Measurements from ENCODE around the gene RPUSD2. TPM values are rescaled to one million over a fixed set of nuclear protein-coding genes. Genes with fewer than 3 reads are reported as not detected.

RPUSD2 gene
- 12.0 and 24.2 TPM in 2 replicates for total RNA-seq

GRCh38 chr15:40569129-40569953 lies at the start of gene RPUSD2:
Gene RPUSD2, plus strand, starts transcription at chr15:40569299. Its CDS starts 39 bp downstream, at chr15:40569338.

DNA sequence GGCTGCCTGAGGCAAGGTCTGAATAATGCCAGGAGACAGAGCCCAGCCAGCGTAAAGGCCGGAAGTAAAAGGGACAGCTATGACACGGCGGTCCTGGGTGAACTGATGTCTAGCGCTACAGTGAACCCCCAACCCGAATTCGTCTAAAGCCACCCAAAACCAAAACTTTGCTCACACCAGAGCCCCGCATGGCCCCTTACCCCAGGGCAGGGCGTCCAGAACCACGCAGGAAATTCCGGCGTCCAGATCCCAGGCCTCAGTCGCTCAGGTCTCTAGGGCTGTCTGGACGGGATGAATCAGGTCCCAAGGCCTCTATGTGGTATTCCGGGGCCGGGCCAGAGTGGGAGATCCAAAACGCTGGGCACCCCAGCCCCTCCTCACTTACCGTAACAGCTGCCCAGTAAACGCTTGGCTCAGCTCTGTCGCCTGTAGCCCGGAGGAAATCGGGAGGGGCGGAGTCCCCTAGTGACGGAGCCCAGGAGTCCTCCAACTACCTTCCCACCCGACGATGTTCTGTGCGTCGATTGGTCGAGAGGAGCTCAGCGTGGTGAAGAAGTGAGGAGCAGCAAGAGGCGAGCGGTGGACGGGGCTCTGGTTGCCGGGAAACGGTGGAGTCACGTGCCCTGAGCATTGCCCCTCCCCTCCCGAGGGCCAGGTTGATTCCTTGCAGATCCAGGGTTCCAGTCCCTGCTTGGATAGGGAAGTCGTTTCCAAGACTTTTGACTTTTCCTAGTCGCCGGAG lies 4.3 kb upstream of the RPUSD2 start, which contains the start of gene CCDC32:
CCDC32 (minus strand) TSS at position 452 of the 742 bp plus-strand sequence. CDS start 2,027 bp downstream, outside the sequence.

DNA sequence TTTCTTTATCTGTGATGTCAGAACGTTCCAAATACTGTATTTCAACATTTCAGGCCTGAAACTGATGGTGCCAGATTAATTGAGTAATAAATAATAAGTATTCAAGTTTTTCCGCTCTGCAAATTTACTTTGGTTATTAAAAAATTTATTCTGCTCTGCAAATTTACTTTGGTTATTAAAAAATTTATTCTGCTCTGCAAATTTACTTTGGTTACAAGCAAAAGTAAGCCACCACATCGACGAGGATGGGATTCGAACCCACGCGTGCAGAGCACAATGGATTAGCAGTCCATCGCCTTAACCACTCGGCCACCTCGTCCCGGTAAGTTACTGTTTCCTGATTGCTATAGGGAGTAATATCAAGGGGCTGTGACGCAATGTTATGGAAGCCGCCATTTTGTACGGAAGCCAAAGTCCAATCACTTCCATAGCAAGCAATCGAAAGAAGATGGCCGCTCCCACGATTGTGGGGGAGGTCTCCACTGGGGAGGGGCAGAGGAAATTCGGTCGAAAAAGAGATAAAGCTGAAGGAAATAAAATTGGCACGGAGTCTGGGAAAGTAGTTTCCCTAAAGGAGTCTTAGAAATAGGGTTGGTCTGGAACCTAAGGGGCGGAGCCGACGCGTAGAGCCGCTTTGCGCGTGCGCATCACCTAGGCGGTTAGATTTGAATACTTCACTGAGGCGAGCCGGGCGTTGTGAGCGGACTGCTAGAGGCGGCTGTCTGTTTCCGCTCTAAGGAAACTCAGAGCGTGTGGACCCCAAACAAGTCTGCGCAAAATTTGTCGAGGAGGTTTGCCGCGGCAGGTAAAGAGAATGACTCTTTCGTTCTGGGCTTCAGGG lies 24.7 kb downstream of the RPUSD2 start, which contains the start of gene KNL1:
KNL1 (plus strand) TSS at position 662 of the 841 bp plus-strand sequence. CDS start 8,683 bp downstream, outside the sequence.

Other genes with a start within 250 kb of the RPUSD2 start
- 17.3 and 21.2 TPM in 2 replicates for gene INAFM2, start 245.6 kb upstream of the RPUSD2 start, total RNA-seq
- 6.3 and 7.7 TPM in 2 replicates for gene CCDC9B, start 228.4 kb upstream of the RPUSD2 start, total RNA-seq
- not detected in 2 replicates for gene PHGR1, start 218.3 kb upstream of the RPUSD2 start, total RNA-seq
- gene DISP2, start 211.1 kb upstream of the RPUSD2 start, total RNA-seq, result 0.13 and 0.39 TPM in 2 replicates
- 57.8 and 74.7 TPM in 2 replicates for gene KNSTRN, start 186.6 kb upstream of the RPUSD2 start, total RNA-seq
- 40.7 and 41.9 TPM in 2 replicates for gene IVD, start 163.5 kb upstream of the RPUSD2 start, total RNA-seq
- 12.9 and 13.5 TPM in 2 replicates for gene BAHD1, start 128.3 kb upstream of the RPUSD2 start, total RNA-seq
- gene CHST14, start 98.3 kb upstream of the RPUSD2 start, total RNA-seq, result 28.9 and 34.7 TPM in 2 replicates
- 15.0 and 31.1 TPM in 2 replicates for gene CCDC32, start 4.3 kb upstream of the RPUSD2 start, total RNA-seq
- gene KNL1, start 24.9 kb downstream of the RPUSD2 start, total RNA-seq, result 30.9 and 40.6 TPM in 2 replicates
- 12.3 and 16.2 TPM in 2 replicates for gene RAD51, start 125.9 kb downstream of the RPUSD2 start, total RNA-seq
- gene RMDN3, start 186.0 kb downstream of the RPUSD2 start, total RNA-seq, result 20.9 and 23.1 TPM in 2 replicates
- gene GCHFR, start 194.8 kb downstream of the RPUSD2 start, total RNA-seq, result 4.3 and 6.6 TPM in 2 replicates
- gene C15orf62, start 200.7 kb downstream of the RPUSD2 start, total RNA-seq, result 0.13 and 0.15 TPM in 2 replicates
- gene ZFYVE19, start 237.8 kb downstream of the RPUSD2 start, total RNA-seq, result 17.2 and 26.3 TPM in 2 replicates
- 31.3 and 40.2 TPM in 2 replicates for gene DNAJC17, start 238.2 kb downstream of the RPUSD2 start, total RNA-seq

All from mammary microvascular endothelial cell (primary cell).